ENCODE measurements around the gene RDH14. TPM values are rescaled to one million over a fixed set of nuclear protein-coding genes. Genes with fewer than 3 reads are reported as not detected.

The RDH14 gene
- total RNA-seq, 1 donor from 2014 or later = 24.8 TPM

- DNase-seq (ENCODE audit: low read depth in 2 of 2) = peak in 1 of 2 donors; percentile 67
Observed at GRCh38 chr2:18566145-18566769, 5.8 kb upstream of the RDH14 start.

GRCh38 chr2:18560797-18561085, 288 bp upstream of the RDH14 start:
- DNase-seq (ENCODE audit: low read depth in 2 of 2) = no peak

GRCh38 chr2:18559531-18560030, 872 bp downstream of the RDH14 start:
- DNase-seq (ENCODE audit: low read depth in 2 of 2) = peak in 1 of 2 donors; percentile 7

DNA sequence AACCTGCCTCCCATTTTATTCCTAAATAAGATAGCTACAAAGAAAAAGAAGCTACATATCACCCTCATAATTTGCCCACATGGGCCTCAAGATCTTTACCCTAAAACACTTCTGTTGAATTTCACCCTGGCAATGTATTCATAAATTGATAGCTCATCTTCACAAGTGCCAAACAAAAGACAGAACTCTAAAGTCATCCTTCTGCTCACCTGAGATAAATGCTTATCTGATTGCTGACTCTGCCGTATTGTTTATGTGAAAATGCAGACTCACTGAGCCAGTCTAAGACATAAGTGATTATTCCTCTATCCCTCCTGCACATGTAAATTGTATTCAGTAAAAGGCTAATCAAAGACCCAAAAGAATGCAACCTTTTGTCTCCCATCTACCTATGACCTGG, 2.0 kb downstream of the RDH14 start:
- DNase-seq (ENCODE audit: low read depth in 2 of 2) = no peak

- no peak for DNase-seq (ENCODE audit: low read depth in 2 of 2)
Observed at GRCh38 chr2:18557121-18557520, 3.3 kb downstream of the RDH14 start.

DNA sequence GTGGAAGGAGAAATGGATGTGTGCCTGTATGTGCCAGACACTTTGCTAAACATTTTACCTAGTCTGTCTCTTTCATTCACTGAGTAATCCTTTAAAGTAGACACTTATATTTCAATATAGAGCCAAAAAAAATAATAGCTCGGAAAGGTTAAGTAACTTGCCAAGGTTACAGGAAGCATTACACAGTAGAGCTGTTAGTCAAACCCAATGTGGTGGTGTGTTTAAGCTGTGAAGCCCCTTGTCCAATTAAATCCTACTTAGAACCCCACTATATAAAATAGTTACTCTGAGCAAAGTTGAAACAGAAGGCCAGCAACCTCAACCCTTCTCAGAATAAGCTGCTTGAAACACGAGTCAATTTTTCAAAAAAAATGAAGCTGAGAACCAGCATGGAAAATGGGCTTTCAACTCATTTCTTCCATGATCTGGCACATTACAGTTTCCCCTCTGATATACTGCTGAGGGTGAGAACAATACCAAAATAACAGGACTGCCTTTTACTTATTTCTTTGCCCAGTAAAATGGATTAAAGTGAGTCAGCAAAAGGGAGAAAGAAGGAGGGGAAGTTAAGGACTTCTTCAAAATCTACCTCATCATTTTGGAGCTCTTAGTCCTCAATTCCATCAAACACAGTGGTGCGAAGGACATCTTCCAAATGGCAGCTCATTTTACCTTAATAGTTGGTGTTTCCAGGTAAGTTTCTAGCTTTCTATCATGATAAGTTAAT, 7.9 kb downstream of the RDH14 start:
- peak; percentile 48 to 58 for DNase-seq (ENCODE audit: low read depth in 2 of 2)

DNA sequence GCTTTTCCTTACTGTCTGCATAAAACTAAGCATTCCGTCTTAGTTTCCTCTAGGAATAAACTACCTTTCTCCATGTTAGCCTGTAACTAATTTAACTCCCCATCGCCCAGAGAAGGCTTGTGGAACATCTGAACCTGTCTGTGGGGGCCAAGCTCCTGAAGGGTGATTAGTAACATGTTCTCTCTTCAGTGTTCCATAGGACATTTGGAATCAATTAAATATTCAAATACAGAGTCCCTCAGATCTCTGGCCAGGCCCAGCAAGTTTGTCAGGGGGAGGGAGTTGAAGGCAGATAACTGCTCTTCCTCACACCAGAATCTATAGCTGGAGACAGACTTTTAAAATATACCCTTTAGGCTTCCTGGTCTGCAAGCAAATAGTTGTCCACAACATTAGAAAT, 8.8 kb downstream of the RDH14 start:
- DNase-seq (ENCODE audit: low read depth in 2 of 2) = no peak

DNA sequence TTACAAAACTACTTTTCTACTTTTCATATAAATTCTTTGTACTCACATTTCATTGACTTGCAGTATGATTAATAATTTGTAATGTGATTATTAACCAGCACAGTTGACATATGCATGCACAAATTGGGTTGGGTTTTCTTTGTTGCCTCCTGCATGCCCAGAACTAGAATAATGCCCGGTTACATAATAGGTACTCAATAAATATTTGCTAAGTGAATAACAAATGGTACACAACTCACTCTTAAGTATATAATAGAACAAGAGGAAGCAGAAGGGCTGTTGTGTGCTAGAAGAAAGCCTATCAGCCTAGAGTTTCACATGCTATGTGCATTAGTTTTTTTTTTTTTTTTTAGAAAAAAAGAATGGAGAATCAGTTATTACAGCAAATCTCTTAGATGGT, 9.3 kb downstream of the RDH14 start:
- no peak for DNase-seq (ENCODE audit: low read depth in 2 of 2)

DNA sequence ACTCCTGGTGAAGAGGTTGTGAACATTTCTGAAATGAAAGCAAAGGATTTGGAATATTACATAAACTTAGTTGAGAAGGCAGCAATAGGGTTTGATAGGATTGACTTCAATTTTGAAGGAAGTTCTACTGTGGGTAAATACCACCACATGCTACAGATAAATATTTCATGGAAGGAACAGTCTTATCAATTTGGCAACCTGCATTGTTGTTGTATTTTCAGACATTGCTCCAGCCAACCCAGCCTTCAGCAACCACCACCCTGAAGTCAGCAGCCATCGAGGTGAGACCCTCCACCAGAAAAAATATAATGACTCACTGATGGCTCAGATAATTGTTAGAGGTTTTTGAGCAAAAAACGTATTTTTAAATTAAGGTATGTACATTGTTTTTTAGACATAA, 10.0 kb downstream of the RDH14 start:
- no peak for DNase-seq (ENCODE audit: low read depth in 2 of 2)

DNA sequence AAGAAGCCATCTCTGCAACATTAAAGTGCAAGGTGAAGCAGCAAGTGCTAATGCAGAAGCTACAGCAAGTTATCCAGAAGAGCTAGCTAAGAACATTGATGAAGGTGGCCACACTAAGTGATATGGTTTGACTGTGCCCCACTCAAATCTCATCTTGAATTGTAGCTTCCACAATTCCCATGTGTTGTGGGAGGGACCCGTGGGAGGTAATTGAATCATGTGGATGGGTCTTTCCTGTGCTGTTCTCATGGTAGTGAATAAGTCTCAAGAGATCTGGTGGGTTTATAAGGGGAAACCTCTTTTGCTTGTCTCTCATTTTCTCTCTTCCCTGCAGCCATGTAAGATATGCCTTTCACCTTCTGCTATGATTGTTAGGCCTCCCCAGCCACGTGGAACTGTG, 11.4 kb downstream of the RDH14 start:
- DNase-seq (ENCODE audit: low read depth in 2 of 2) = no peak

DNA sequence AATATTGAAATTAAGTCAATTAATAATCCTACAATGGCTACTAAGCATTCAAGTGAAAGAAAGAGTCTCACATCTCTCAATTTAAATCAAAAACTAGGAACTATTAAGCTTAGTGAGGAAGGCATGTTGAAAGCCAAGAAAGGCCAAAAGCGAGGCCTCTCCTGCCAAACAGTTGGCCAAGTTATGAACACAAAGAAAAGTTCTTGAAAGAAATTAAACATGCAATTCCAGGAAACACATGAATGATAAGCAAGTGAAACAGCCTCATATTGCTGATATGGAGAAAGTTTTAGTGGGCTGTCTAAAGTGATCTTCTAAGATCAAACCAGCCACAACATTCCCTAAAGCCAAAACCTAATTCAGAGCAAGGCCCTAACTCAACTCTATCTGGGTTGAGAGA, 11.8 kb downstream of the RDH14 start:
- DNase-seq (ENCODE audit: low read depth in 2 of 2) = no peak

- DNase-seq (ENCODE audit: low read depth in 2 of 2) = no peak
Observed at GRCh38 chr2:18546567-18546966, 13.9 kb downstream of the RDH14 start.

- DNase-seq (ENCODE audit: low read depth in 2 of 2) = peak; percentile 17 to 73
Observed at GRCh38 chr2:18545384-18545783, 15.1 kb downstream of the RDH14 start.

- no peak for DNase-seq (ENCODE audit: low read depth in 2 of 2)
Observed at GRCh38 chr2:18544171-18544570, 16.3 kb downstream of the RDH14 start.

DNA sequence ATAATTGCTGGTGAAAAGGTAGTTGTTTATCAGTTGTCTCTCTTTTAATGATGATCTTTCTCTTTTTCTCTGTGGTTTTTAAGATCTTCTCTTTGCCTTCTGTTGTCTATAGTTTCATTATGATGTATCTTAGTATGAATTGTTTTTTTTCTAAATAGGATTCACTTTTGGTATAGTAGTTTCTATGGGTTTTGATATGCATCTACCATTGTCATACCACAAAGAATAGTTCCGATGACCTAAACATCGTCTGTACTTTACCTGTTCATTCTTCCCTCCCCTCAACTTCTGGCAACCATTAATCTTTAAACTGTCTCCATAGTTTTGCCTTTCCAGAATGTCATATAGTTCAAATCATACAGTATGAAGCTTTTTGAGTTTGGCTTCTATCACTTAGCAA, 19.6 kb downstream of the RDH14 start:
- DNase-seq (ENCODE audit: low read depth in 2 of 2) = no peak

DNA sequence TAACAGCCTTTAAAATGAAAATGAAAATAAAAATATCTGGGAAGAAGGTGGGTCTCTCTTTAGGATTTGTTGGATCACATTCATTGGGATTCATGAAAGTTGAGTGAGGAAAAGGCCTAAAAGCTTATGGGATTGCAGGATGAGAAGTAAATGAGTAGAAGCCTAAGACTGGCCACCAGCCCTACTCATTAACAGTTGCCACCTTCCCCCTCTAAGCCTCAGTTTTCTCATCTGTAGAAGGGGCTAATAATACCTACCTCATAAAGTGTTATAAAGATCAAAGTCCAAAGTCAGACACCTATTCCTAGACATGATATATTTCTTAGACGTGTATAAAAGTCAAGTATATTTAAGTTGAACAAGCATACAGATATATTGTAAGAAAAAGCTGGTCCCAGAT, 23.8 kb downstream of the RDH14 start:
- no peak for DNase-seq (ENCODE audit: low read depth in 2 of 2)

DNA sequence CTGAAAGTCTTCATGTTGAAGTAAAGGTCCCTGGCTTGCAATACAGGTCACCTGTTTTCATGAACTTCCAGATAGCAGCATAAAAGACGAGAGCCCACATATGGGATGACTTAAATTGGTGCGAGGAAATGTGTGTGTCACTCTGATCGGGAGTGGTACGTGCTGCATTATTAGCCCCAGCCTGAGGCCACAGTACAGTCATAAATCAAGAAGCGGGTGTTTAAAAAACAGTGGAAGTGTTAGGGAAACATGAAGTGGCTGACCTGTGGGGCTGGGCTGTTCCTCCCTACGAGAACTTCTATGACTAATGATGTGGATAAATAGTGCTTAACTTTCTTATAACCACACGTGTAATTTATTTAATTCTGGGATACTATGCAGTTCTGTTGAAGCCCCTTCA, 24.4 kb downstream of the RDH14 start:
- DNase-seq (ENCODE audit: low read depth in 2 of 2) = peak; percentile 53 to 63

DNA sequence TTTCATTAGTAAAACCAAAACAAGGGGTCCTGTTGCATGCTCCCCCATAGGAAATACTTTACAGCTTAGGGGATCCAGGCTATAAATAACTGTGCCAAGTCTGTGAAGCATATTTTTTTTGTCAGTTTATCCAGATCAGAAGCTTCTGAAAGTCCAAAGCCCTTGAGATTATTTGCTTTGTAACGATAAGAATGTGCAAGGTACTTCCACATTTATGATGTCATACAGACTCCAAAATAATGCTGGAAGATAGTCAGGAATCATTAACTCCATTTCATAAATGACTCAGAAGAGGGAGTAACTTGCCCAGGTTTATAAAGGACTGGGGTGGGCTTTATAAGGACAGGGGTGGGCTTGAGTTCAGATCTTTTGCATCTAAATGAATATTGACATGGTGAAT, 29.3 kb downstream of the RDH14 start:
- no peak for DNase-seq (ENCODE audit: low read depth in 2 of 2)

- no peak for DNase-seq (ENCODE audit: low read depth in 2 of 2)
Observed at GRCh38 chr2:18527822-18528221, 32.6 kb downstream of the RDH14 start.

DNA sequence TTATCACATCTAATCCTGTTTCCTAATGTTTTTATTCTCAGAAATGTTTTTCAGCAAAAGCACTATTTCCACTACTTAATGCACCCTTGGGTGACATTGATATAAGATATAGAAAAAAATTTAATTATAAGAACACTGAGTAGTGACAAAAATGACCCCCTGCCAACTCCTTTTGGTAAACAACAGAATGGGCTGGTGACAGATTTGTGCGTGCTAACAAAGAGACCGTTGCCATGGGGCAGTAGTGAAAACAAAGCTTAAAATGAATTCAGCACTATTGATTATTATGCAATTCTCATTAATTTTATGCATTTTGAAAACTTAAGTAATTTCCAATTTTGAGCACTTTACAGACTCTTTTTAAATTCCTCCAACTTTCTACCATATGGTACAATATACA, 33.1 kb downstream of the RDH14 start:
- peak in 1 of 2 donors; percentile 41 for DNase-seq (ENCODE audit: low read depth in 2 of 2)

GRCh38 chr2:18526429-18526828, 34.0 kb downstream of the RDH14 start:
- no peak for DNase-seq (ENCODE audit: low read depth in 2 of 2)

DNA sequence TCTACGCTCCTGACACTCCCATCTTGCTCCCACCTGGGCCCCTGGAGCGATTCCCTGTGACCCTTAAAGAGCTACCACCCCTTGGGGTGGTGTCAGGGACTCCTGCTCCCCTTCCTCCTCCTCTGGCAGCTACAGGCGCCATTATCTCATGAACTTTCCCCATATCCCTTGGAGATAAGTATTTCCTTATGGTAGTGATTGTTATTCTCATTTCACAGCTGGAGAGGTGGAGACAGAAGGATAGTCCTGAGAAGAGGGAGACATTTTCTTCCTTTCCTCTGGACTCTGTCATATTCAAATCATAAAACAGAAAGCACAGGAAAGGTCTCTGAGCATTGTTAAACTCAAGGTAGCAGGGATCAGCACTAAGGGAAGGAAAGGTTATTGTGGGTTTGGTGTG, 34.6 kb downstream of the RDH14 start:
- no peak for DNase-seq (ENCODE audit: low read depth in 2 of 2)

DNA sequence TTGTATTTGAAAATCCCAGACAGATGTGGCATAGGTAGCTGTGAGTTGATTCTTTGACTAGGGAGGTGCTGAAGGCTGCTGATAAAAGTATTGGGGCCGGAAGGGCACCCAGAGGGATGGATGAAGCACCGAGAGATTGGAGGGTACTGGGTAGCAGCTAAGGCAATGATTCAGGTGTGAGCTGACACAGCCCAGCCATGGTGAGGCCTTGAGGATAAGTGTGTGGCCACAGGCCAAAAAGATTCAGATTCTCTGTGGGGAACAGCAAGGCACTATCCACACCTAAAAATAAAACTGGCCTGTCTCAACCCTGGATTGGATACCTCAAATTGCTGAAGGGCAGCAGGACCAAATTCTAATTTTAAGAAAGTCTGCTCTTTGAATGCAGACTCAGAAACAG, 35.2 kb downstream of the RDH14 start:
- DNase-seq (ENCODE audit: low read depth in 2 of 2) = no peak
